DMS79 treated with DMSO at 0.1 percent for 48 hours (cell line): ENCODE results near the gene MYO19.

Source experiments
- DNase-seq: peaks from one replicate; lab custom pipeline; 2025; lab: John Stamatoyannopoulos, UW

The MYO19 gene, protein sequence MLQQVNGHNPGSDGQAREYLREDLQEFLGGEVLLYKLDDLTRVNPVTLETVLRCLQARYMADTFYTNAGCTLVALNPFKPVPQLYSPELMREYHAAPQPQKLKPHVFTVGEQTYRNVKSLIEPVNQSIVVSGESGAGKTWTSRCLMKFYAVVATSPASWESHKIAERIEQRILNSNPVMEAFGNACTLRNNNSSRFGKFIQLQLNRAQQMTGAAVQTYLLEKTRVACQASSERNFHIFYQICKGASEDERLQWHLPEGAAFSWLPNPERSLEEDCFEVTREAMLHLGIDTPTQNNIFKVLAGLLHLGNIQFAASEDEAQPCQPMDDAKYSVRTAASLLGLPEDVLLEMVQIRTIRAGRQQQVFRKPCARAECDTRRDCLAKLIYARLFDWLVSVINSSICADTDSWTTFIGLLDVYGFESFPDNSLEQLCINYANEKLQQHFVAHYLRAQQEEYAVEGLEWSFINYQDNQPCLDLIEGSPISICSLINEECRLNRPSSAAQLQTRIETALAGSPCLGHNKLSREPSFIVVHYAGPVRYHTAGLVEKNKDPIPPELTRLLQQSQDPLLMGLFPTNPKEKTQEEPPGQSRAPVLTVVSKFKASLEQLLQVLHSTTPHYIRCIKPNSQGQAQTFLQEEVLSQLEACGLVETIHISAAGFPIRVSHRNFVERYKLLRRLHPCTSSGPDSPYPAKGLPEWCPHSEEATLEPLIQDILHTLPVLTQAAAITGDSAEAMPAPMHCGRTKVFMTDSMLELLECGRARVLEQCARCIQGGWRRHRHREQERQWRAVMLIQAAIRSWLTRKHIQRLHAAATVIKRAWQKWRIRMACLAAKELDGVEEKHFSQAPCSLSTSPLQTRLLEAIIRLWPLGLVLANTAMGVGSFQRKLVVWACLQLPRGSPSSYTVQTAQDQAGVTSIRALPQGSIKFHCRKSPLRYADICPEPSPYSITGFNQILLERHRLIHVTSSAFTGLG

DNA sequence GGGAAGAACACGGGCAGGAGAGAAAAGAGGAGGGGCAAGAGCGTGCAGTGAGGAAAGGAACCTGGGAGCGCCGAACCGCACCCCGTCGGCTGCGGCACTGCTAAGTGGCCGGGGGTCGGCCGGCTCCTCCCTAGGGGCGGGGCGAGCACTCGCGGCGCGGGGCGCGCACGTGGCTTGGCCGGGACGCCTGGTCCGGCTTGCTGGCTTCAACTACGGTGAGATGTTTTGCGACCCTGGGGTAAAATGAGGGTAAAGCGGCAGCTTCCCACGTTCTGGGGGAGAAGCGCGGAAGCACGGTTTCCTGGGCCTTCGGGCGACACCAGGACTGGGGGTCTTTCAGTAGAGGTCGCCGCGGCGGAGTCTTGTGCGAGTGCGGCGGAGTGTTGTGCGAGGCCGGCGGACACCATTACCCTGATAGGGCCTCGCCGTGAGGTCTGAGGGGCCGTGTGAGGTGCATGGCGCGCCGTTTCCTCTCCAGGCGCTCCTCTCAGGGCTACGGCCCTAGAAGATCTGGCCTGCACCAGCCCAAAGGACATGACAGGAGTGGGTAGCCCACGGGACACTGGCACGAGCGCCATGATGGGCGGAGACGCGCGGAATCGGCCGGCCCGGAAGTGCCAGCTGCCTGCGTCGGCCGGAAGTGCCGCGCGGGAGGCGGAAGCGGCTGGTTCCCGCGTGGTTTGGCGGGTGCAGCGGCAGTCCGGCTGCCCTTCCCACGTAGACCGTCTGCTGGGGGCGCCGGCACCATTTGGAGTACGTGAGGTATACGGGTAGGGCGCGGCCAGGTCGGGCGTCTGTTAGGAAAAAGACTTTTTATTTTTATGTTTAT, at the start of gene MYO19, which contains the start of gene PIGW:
MYO19 (minus strand) TSS at position 29 of the 829 bp plus-strand sequence. CDS start 2,330 bp downstream, outside the sequence.
PIGW (plus strand) TSS at position 148 of the 829 bp plus-strand sequence. CDS start 2,115 bp downstream, outside the sequence.
- DNase-seq = peak; percentile 89

DNA sequence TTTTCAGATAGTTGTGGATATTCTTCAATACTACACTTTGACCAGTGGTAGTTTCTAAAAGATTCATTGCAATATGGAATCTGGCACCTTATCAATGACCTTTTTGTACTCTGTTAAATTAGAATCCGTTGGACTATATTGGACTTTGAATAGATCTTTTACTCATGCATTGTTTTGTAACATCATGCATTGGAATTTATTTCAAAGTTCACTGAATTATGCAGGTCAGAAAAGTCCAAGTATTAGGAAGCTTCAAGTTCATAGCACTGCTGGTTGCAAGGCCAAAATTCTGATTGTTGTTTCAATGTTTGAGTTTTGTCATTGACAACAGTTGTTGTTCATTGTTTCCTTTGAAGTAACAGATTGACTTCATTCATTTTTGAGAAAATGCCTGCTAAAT, 49.1 kb upstream of the MYO19 start:
- DNase-seq = no peak

DNA sequence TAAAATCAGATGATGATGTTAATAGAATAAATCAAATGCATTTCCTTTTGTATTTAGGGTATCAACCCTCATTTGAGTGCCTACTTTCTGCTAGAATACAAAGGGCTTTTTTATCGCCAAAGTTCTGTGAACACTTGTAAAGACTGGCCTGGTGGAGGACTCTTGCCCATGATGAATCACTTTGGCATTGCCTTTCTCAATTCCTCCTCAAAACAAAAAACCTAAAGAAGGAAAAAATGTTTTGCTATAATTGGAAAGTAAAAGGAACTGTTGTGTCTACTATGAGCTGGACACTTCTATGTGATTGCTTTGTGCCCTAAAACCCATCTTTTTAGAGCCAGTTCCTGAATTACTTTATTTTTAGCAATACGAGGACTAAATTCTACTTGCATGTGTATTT, 44.0 kb upstream of the MYO19 start:
- DNase-seq = no peak

DNA sequence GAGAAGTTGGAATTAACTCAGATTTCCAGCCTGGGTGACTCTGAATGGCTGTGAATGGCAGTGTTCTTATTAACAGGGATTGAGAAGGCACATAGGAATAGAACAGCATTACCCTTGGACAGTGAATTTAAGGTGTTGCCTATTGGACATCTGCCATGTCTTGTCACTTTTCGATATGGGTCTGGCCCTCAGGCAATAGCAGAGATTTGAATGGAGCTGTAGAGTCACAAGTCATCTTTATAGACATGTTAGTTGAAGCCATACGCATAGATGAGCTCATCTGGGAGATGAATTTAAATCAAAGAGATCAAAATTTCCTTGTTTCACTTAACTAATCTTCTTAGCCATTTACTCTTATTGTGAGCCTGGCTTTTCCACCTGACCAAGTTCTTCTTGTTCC, 42.1 kb upstream of the MYO19 start:
- no peak for DNase-seq

DNA sequence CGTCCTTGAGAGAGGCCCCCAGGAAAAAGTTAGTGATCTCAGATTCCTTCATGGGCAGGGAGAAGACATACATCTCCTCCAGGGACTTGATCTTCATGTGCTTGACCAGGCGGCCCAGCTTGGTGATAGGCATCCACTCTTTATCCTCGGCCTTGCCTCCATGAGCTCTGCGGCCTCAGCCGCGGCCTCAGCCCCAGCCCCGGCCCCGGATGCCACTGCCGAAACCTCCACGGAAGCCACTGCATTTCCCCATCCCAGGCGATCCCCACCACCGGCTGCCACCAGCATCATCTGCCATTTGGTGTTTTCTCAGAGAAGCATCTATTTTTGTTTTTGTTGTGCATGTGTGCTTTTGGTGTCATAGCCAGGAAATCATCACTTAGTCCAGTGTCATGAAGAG, 40.4 kb upstream of the MYO19 start:
- DNase-seq = no peak

DNA sequence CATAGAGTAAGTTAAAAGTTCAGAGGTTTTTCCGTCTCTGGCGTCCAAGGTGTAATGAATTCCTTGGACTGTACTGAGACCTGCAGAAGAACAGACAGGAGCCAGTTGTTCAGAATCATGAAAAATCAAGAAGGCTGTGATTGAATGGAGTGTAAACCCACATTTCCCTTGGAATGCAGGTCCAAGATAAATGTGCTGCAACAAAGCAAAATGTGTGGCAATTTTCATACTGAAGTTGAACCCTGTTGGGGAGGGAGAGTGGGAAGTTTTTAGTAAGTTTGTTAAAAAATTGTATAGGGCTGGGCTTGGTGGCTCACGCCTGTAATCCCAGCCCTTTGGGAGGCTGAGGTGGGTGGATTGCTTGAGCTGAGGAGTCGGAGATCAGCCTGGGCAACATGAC, 31.4 kb upstream of the MYO19 start:
- DNase-seq = no peak

DNA sequence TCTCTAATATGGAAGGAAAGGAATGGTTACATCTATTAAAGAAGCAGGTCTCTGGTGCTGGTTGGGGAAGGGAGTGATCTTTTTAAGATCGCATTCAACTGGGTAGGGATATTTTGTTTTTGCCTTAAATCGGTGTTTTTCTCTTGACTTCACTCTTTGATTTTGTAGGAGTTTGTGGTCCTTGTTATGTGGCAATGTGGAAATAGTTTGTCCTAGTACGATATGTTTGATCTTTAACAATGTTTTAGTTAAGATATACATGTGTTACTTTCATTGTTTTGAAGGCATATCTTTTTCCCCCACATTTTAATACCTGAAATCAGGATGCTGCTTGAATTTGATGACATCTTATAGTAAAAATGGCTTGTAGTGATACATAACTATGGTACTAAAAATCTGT, 18.8 kb upstream of the MYO19 start:
- no peak for DNase-seq

DNA sequence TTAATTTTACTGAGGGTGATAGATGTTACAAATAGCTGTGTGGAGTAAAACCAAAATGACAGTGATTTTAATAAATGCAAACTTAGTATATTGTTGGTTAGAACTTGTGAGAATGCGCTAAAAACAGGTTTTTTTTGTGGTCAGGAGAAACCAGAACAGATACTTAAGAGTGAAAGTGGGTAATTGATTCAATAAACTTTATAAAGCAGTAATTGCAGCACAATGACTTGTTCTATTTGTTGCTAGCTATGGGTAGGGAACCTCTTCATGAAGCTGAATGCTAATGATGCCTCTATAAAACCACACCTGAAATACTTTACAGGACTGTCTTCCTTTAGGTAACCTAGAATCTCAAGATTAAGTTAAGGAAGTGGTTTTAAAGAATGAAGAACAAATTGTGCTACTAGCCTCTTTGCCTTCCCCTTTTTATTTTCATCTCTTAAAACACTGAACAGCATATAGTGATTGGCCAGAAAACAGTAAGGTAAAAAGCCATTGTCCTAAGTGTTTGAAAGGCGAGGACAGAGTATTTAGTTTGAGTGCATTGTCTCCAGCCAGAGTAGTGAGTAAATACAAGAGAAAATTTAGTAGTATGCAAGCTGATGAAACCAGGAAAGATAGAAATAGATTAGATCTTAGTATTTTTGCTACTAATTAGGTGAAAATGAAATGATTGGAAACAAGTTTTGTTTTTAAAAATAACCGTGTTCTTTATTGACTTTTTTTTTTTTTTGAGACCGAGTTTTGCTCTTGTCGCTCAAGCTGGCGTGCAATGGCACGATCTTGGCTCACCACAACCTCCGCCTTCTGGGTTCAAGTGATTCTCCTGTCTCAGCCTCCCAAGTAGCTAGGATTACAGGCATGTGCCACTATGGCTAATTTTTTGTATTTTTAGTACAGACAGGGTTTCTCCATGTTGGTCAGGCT, 16.1 kb upstream of the MYO19 start:
- DNase-seq = peak; percentile 71

DNA sequence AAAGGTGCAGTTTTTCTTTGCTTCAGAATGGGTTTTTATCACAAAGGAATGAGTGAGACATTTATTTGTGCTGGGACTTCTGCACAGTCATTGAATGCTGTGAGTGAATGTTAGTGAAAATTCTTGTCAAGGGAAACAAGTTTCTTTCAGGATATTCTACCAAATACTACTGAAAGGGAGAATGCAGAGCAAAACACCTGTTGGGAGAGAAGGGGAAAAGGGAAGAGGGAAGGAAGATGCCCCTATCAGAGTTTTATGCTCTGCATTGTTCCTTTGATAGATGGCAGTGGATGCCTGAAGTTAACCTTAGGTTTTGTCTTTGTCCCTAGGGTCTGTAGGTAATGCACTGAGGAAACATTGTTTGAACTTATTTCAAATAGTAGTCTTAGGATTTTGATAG, 13.1 kb upstream of the MYO19 start:
- no peak for DNase-seq

DNA sequence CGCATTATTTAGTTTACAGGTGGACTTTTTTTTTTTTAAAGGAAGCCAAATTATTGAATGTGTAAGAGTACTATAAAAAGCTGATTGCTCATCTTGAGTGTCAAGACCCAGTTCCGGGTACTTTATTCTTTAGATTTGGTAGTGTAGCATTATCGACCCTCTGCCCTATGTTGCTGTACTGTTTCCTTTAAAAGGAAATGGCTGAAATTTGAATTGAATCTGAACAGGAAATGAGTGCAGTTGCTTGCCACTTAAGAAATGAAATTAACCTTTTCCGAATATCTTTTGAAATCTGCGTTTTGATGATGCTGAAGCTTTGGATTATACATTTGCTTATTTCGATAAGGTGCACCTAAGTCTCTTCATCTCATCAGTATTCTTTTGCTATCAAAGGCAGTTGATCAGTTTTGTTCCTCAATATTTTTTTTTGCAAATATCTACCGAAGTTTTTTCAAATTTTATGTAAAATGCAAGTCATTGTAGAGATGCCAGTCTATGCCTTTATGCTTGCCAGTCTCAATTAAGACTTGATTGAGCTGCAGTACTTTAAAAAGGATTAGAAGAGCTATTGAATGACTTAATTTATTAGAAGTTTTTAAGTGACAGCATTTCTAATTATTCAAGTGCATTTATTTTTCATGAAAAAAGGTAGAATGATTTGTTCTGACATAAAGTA, 11.9 kb upstream of the MYO19 start:
- peak; percentile 11 for DNase-seq

DNA sequence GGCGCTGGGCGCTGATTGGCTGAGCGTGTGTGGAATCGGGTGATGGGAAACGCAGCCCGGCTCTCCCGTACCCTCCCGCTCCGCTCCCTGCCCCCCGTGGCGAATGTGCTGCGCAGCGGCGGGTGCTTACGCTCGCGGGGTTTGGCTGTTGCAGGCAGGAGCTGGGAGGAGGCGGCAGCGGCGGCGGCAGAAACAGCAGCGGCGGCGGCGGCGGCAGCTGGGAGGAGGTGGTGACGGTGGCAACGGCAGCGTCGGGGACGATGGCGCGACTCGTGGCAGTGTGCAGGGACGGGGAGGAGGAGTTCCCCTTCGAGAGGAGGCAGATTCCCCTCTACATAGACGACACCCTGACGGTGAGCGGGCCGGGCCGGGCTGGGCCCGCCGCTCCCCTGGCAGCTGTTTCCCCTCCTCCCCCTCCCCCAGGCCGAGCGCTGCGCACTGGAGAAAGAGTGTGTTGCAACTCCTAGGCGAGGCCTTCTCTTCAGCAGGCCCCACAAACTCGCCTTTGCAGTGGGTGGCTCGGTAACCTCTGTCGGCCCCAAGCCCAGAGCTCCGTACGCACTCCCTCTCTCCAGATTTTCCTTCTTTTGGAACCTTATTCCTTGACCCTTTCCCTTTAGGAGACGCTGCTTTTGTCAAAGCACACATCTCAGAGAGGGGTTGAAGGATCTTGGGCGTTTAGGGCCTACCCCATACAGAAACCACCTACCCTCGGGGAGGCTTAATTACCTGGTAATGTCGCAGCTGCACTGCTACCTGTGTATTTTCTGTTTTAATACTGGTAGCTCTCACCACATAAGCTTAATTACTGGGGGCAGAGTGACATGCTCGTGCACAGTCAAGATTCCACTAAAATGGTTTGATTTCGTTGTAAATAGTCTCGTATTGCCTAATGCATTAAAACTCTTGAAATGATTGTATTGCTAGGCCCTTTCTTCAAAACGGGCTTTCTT, 11.1 kb upstream of the MYO19 start:
- DNase-seq = peak; percentile 93

DNA sequence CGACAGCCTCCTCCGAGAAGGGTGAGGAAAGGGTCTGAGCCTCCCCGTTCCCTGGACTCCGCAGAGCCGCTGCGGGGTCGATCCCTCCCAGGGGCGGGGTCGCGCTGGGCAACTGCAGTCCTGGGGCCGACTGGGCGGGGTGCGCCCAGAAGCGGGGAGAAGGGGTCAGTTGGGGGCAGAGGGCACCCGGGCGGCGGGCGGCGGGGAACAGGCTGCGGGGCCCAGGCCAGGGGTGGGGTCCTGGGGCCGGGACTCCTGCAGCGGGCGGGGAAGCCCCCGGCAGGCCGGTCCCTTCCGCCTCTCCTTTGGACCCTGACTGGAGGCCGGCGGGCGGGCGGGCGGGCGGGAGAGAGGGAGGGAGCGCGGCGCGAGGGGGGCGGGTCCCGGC, 10.4 kb upstream of the MYO19 start:
- no peak for DNase-seq

DNA sequence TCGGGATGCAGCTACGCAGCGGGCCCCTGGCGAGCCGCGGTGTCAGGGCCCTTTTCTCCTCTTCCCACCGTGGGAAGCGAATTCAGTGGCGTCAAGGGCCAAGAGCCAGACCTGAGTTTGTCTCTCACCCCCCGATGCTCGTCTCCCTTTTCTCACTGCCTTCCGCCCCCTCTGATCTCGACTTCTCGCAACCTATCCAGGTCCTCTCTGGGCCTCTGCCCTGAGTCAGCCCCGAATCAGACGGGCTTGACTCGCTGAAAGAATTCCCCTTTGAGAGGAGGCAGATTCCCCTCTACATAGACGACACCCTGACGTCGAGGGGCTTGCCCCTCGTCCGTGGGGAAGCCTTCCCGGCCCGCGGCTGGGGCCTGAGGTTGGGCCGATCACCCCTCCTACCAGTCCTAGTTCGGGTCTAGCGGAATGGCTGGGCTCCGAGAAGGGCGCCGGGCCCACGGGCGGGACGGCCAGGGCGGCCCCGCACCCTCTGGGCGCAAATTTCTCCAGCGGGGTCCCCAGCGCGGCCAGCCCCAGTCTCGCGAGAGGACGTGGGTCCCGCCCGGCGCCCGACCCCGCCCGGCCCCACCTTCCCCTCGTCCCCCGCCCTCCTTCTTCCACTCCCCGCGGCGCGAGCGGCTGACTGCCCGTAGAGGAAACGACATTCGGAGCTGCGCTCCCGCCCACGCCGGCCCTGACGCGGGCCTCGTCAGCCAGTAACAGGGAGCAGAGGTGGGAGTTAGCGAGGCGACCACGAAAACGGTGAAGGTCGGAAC, 9.8 kb upstream of the MYO19 start, which contains the start of gene GGNBP2:
GGNBP2 (plus strand) TSS at position 613 of the 770 bp plus-strand sequence. CDS start 806 bp downstream, outside the sequence.
- DNase-seq = peak; percentile 74

DNA sequence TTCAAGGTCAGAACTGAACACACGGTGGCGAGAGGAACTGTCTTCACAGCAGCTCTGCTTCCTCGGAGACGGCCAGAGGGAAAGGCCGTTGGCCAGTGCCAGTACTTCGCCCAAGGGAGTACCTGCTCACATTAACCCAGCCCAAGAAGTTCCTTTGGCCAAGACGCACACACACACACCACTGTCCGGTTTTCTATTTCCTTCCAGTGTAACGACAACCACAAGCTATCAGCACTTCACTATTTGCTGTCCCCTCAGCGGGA, 9.3 kb upstream of the MYO19 start:
- peak; percentile 63 for DNase-seq

DNA sequence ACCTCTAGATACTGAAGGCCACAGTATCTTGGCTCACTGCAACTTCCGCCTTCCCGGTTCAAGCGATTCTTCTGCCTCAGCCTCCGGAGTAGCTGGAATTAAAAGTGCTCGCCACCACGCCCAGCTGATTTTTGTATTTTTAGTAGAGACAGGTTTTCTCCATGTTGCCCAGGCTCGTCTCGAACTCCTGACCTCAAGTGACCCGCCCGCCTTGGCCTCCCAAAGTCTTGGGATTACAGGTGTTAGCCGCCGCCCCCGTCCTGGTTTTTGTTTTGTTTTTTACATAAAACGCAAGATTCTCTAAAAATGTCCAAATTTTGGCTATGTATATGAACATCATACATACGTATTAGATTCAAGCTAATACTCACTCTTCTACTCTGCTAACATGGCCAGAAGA, 8.1 kb upstream of the MYO19 start:
- no peak for DNase-seq

DNA sequence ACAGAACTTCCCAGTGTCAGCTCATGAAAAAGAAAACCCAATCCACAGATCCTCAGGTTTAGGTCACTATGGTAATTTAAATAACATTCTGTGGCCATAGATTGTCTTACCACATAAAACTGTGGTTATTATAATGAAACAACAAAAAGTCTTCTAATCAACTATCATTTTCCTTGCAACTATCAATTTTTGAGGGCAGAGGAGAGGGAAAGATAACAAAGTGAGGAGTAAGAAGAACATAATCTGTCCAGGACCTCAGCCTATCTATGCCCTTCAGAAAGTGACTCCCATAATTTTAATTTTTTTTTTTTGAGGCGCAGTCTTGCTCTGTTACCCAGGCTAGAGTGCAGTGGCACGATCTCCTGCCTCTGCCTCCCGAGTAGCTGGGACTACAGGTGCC, 6.0 kb upstream of the MYO19 start:
- no peak for DNase-seq

DNA sequence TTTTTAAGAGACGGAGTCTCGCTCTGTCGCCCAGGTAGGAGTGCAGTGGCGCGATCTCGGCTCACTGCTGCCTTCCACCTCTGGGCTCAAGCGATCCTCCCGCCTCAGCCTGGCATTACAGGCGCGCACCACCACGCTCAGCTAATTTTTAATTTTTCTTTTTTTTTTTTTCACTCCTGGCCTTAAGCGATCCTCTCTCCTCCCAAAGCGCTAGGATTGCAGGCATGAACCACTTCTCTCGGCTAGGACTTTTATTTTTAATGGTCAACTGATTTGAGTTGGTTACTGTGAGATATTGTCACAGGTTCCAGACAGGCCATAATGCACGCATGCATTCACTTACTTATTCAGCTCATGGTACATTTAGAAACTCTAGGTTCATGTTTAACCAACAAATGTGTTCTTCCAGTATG, 1.0 kb upstream of the MYO19 start:
- DNase-seq = peak; percentile 30
